GM18907 (cell line): ENCODE results near the gene IKBKG.
"Not testable (repeated sequence)": the region's sequence is repeated elsewhere in the genome, so short reads cannot be mapped to it uniquely, and the experiment has no call there.

Source experiments
- ATAC-seq: cut with Tn5 transposase; IDR thresholded peaks from one replicate; pipeline ENCODE4 v1.9.1; 2021; ENCODE audit warnings: mild to moderate bottlenecking, moderate library complexity; ENCODE audit not compliant: unreplicated experiment

IKBKG gene

GRCh38 chrX:154558060-154558690 lies 10.8 kb downstream of the IKBKG start:
- not testable (repeated sequence) for ATAC-seq

- ATAC-seq = not testable (repeated sequence)
Observed at GRCh38 chrX:154558896-154559295, 11.5 kb downstream of the IKBKG start.

- not testable (repeated sequence) for ATAC-seq
Observed at GRCh38 chrX:154560326-154560725, 12.9 kb downstream of the IKBKG start.

- not testable (repeated sequence) for ATAC-seq
Observed at GRCh38 chrX:154562295-154562694, 14.9 kb downstream of the IKBKG start.

- ATAC-seq = not testable (repeated sequence)
Observed at GRCh38 chrX:154570361-154570760, 22.9 kb downstream of the IKBKG start.

GRCh38 chrX:154573061-154573460 lies 25.6 kb downstream of the IKBKG start:
- ATAC-seq = not testable (repeated sequence)

- ATAC-seq = not testable (repeated sequence)
Observed at GRCh38 chrX:154575076-154575475, 27.7 kb downstream of the IKBKG start.

- ATAC-seq = not testable (repeated sequence)
Observed at GRCh38 chrX:154582994-154583393, 35.6 kb downstream of the IKBKG start.

- not testable (repeated sequence) for ATAC-seq
Observed at GRCh38 chrX:154584585-154585183, 37.3 kb downstream of the IKBKG start, which contains the start of gene CTAG1A. TSS of gene CTAG1A (plus strand) at chrX:154585133. CDS start at chrX:154585207, 74 bp downstream.

- not testable (repeated sequence) for ATAC-seq
Observed at GRCh38 chrX:154590415-154590814, 43.0 kb downstream of the IKBKG start.

GRCh38 chrX:154592505-154592904 lies 45.1 kb downstream of the IKBKG start:
- no peak for ATAC-seq

- no peak for ATAC-seq
Observed at GRCh38 chrX:154593201-154593600, 45.8 kb downstream of the IKBKG start.

- no peak for ATAC-seq
Observed at GRCh38 chrX:154594491-154594890, 47.1 kb downstream of the IKBKG start.

- ATAC-seq = no peak
Observed at GRCh38 chrX:154595559-154596249, 48.3 kb downstream of the IKBKG start.

- ATAC-seq = no peak
Observed at GRCh38 chrX:154596290-154596929, 49.0 kb downstream of the IKBKG start.

- no peak for ATAC-seq
Observed at GRCh38 chrX:154597221-154597620, 49.8 kb downstream of the IKBKG start.

GRCh38 chrX:154598656-154599055 lies 51.2 kb downstream of the IKBKG start:
- no peak for ATAC-seq

- no peak for ATAC-seq
Observed at GRCh38 chrX:154599531-154599930, 52.1 kb downstream of the IKBKG start.

- no peak for ATAC-seq
Observed at GRCh38 chrX:154600759-154601374, 53.4 kb downstream of the IKBKG start.

- ATAC-seq = no peak
Observed at GRCh38 chrX:154602226-154602625, 54.8 kb downstream of the IKBKG start.
